Kidney tubule cell (primary cell): ENCODE measurements around the gene CHM.
"Not testable (repeated sequence)": the region's sequence is repeated elsewhere in the genome, so short reads cannot be mapped to it uniquely, and the experiment has no call there.

ENCODE experiments used
- DNase-seq: peaks from one replicate; pipeline ENCODE4 v3.0.0-alpha.2; 2018; ENCODE audit warnings: low spot score

The CHM gene

DNA sequence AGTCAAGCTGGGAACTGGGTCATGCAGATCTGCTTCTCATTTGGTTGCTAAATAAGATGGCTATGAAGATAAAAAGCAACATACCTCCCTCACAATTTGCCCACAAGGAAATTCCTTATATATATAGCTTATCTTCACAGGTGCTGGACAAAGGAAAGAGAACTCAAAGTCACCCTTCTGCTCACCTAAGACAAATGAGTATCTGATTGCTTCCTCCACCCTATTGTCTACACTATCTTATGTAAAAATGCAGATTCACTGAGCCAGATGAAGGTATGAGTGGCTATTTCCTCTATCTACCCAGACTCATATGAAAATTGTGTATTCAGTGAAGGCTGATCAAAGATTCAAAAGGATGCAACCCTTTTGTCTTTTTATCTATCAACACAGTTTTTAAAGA lies 50.8 kb downstream of the CHM start:
- no peak for DNase-seq

DNA sequence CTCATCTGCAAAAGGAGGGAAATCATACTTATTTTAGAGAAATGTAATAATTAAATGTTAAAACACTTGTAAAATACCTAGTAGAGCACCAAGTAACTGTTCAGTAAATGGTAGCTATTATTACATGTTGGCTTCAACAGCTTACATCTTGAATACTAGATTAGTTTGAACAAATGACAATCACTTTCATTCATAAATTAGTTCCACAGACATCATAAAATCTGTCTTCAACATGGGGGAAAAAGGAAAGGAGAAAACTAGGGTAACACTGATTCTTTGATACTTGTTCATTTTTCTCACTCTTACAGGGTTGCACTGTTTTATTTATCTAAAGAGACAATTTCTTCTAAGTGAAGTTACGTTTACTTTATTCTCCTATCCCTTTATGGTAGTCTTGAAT lies 51.7 kb downstream of the CHM start:
- DNase-seq = no peak

GRCh38 chrX:85994797-85995196 lies 52.6 kb downstream of the CHM start:
- DNase-seq = no peak

DNA sequence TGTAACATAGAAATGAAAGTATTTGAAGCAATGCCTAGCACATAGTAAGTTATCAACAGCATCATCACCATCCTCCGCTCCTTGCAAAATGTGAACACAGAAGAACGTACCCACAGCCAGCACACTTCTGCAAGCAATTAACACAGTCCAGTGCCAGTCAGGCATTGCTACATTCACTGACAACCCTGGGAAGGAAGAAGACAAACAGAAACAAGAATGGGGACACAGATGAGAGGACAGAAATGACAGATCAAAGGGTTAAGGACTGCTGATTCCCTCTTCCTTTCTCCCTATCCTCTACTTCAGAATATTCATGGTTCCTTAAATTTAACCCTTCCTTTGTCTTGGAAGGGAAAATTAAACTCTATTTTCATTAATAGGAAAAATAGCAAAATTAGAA lies 53.1 kb downstream of the CHM start:
- peak; percentile 3 for DNase-seq

DNA sequence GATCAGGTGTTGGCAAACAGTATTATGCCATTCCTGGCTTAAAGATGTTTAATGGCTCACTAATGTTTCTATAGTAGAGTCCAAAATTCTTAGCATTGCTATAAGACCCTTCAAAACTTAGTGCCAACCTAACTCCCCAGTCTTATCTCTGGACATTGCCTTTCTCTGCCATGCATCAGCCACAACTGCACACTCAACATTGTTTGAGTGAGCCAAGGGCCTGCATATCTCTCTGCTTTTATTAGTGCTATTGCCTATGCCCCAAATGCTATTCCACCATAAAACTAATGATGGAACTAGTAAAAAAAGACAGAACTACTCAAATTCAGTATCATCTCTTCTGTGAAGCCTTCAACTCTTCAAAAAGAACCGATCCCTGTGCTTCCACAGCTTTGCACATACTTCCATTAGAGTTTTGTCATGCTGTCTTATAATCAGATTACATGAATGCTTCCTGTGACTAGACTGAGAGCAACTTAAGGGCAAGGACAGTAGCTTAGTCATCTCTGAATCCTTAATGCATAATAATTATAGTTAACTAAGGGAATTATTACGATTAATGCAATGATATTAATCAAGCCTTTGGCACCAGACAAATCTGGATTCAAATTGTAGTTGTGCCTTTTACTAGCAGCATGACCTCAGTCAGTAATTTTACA lies 53.7 kb downstream of the CHM start:
- DNase-seq = no peak

GRCh38 chrX:85992811-85993229 lies 54.5 kb downstream of the CHM start:
- DNase-seq = peak; percentile 43

DNA sequence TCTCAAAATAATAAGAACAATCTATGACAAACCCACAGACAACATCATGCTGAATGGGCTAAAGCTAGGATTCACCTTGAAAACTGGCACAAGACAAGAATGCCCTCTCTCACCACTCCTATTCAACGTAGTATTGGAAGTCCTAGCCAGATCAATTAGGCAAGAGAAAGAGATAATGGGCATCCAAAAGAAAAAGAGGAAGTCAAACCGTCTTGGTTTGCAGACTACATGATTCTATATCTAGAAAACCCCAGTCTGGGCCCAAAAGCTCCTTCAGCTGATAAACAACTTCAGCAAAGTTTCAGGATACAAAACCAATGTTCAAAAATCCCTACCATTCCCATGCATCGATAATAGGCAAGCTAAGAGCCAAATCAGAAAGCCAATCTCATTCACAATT lies 59.0 kb downstream of the CHM start:
- no peak for DNase-seq

DNA sequence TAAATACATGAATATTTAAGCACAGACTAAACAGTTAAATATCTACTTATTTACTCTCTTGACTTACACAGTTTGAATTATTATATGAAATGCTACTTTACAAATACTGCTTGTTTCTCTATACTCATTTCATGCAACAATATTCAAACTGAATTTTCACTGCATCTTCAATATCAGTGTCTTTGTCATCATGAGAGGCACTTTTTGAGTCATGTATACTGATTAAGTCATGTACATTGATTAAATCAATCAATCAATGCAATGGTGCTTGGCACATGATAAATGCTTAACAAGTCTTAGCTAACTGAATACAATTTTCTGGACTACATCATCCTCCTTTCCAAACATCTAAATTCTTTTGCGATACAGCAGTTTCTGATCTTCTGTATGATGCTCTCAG lies 67.1 kb downstream of the CHM start:
- DNase-seq = no peak

DNA sequence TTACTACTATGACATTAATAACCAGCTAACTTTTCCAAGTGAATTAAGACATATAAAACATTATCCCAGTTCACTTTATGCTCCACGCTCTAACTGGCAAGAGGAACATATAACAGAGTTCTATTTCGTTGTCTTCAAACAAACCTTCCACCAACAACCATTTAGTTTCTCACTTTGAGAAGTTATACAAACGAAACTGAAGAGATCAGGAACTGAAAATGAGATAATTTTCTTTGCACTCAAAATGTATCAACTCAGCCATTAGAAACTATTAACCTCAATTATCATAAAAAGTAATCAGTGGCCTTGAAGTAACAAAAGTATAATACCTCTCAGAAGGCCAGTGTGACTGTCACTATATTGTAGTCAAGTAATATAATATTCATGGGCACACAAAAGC lies 70.1 kb downstream of the CHM start:
- no peak for DNase-seq

GRCh38 chrX:85972351-85972750 lies 75.0 kb downstream of the CHM start:
- DNase-seq = not testable (repeated sequence)

DNA sequence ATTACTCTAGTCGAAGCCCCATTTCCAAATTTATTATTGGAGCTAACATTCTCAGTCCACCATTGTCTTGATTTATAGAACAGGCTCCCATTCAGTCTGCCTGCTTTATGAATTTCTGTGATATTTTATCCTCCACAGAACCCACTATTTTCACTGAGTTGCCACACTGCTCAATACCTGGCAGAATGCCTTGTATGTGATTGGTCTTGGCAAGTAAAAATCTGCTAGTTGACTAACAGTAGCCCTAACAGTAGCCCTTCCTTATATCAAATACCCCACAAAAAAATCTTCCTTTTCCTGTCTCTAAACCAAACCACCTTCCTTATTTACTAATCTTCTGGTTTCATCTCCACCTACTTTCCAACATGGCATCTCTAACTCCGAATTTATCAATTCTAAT lies 82.6 kb downstream of the CHM start:
- no peak for DNase-seq

DNA sequence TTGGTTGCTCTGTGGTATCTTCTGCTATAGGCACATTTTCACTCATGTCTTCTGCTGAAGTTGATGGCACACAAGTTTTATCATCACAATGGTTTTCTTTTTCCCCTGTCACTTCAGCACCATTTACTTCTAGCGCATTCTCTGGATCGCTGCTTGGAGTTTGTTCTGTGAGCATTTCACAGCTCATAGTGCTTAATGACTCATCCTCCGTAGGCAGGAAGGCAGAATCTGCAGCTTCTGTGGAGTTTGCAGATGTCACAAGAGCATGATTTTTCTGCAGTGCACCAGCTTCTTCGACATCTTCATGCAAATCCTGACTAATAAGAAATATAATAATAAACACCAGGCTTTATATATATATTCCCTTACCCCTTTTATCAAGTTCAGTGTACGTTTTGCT lies 83.6 kb downstream of the CHM start:
- DNase-seq = peak; percentile 59

GRCh38 chrX:85955510-85955909 lies 91.8 kb downstream of the CHM start:
- no peak for DNase-seq

DNA sequence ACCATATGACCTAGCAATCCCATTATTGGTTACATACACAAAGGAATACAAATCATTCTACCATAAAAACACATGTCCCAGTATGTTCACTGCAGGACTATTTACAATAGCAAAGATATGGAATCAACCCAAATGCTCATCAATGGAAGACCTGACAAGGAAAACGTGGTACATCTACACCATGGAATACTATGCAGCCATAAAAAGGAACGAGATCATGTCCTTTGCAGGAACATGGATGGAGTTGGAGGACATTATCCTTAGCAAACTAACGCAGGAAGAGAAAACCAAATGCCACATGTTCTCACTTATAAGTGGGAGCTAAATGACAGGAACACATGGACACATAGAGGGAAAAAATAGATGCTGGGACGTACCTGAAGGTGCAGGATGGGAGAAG lies 102.6 kb downstream of the CHM start:
- not testable (repeated sequence) for DNase-seq

DNA sequence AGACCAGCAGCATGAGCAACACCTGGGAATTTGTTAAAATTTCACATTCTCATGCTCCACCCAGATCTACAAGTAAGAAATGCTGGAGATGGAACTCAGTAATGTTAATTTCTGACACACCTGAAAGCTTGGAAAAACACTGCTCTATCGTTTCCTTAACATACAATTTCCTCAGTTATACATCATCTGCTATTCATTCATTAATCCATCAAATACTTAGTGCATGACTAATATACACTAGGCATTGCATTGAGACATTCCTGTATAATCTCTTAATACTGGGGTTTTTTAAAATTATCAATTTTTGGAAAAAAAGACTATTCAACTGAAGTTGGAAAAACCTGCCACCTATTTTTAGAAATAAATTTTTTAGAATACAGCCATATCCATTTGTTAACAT lies 106.1 kb downstream of the CHM start:
- peak; percentile 23 for DNase-seq

DNA sequence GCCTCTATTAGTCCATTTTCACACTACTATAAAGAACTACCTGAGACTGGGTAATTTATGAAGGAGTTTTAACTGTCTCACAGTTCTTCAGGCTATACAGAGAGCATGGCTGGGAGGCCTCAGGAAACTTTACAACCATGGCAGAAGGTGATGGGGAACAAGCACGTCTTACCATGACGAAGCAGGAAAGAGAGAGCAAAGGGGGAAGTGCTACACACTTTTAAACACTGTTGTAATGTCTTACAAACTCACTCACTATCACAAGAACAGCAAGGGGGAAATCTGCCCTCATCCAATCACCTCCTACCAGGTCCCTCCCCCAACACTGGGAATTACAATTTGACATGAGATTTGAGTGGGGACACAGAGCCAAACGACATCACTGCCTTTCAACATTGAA lies 107.4 kb downstream of the CHM start:
- not testable (repeated sequence) for DNase-seq

DNA sequence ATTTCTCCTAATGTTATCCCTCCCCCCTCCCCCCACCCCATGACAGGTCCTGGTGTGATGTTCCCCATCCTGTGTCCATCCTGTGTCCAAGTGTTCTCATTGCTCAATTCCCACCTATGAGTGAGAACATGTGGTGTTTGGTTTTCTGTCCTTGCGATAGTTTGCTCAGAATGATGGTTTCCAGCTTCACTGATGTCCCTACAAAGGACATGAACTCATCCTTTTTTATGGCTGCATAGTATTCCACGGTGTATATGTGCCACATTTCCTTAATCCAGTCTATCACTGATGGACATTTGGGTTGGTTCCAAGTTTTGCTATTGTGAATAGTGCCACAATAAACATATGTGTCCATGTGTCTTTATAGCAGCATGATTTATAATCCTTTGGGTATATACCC lies 113.0 kb downstream of the CHM start:
- not testable (repeated sequence) for DNase-seq

DNA sequence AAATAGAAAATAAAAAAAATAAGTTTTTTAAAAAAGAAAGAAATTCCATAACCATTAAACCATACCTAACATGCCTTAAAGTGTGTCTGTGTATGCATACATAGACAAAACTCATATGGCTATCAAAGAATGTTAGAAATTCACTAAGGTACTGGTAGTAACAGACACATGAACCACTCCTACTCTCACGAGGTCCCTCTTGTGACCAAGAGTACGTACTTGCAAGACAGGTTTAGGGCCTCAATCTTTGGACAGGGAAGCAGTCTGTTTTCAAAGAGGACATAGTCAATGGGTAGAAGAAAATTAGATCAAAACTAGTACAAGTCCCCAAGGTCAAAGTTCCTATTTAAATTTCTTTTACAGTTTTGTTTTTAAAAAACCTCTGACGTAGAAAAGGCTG lies 117.3 kb downstream of the CHM start:
- DNase-seq = no peak

DNA sequence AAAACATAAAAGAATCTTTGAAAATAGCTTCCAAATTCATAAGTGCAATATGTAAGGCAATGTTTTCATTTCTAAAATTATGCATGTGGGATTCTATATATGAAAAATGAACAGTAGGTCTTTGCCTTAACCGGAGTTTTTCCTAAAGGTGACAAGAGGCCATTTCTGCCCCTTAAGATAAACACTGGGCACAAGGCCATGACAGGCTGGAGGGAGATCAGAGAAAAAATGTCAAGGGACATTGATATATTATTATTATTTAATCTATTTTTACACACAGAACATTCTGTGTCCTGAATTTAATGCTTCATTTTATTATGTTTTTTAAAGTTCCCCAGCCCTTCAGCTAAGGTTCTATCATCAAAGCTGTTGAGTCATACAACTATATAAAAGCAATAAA lies 118.8 kb downstream of the CHM start:
- DNase-seq = no peak

- no peak for DNase-seq
Measured at GRCh38 chrX:85927740-85928139, 119.6 kb downstream of the CHM start.

GRCh38 chrX:85922821-85923220 lies 124.5 kb downstream of the CHM start:
- peak; percentile 44 for DNase-seq

DNA sequence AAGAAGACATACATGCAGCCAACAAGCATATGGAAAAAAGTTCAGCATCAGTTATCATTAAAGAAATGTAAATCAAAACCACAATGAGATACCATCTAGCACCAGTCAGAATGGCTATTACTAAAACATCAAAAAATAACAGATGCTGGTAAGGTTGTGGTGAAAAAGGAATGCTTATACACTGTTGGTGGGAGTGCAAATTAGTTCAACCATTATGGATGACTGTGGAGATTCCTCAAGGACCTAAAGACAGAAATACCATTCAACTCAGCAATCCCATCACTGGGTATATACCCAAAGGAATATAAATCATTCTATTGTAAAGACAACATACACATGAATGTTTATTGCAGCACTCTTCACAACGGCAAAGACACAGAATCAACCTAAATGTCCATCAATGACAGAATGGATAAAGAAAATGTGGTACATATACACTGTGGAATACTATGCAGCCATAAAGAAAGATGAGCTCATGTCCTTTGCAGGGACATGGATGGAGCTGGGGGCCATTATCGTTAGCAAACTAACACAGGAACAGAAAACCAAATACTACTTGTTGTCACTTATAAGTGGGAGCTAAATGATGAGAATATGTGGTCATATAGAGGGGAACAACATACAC lies 130.6 kb downstream of the CHM start:
- DNase-seq = not testable (repeated sequence)

GRCh38 chrX:85914431-85914830 lies 132.9 kb downstream of the CHM start:
- DNase-seq = no peak

DNA sequence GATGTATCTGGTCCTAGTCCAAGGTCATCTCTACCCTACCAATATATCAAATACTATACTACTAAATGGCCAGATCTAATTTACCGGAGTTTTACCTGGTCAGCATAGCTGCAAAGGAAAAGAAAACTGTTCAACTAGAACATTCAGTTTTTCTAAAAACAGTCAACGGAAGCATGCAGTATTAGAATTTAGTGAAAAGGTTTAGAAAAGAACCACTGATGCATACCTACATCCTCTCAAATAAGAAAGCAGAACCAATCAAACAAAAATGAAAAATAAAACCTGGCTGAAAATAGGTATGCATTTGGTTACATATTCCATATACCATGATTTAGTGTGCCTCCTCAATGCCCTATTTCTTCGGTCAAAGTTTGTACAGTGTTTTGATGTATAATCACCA lies 140.0 kb downstream of the CHM start:
- DNase-seq = no peak
